OCI-LY7 (cell line): Measurements from ENCODE around the gene CTDSPL. TPM values are rescaled to one million over a fixed set of nuclear protein-coding genes. Genes with fewer than 3 reads are reported as not detected.

ENCODE experiments used
- BruUV-seq: library from RNA; stranded (reverse); fragments of 400-500 nt; replicated peaks from 2 replicates; lab custom pipeline; 2021; lab: Mats Ljungman, UMichigan
- CTCF ChIA-PET: fragments of 300-600 bp; sonication (Branson Sonifier 250); formaldehyde crosslinking; loops from one replicate; lab custom pipeline; 2022; ENCODE audit warnings: antibody characterized with exemption; ENCODE audit not compliant: unreplicated experiment; lab: Charles Lee
- POLR2A ChIA-PET: fragments of 300-600 bp; sonication (Branson Sonifier 250); formaldehyde crosslinking; loops from one replicate; lab custom pipeline; 2022; ENCODE audit warnings: antibody characterized with exemption; lab: Charles Lee
- DNase-seq: peaks from one replicate; pipeline ENCODE4 v3.0.0-alpha.2; 2015; ENCODE audit warnings: low spot score
- H2AFZ ChIP-seq: fragments of 200-600 bp; sonication (generic), shearing (Covaris generic); 2 replicates; pipeline ENCODE4 v1.6.1; 2014; ENCODE audit warnings: mild to moderate bottlenecking, antibody characterized with exemption, low read length, moderate library complexity
- H3K27ac ChIP-seq: fragments of 200-600 bp; sonication (generic); 2 replicates; pipeline ENCODE4 v1.5.1; 2014; ENCODE audit warnings: mixed run types, low read depth, mild to moderate bottlenecking, moderate library complexity, low read length, inconsistent platforms; ENCODE audit not compliant: poor library complexity, severe bottlenecking
- H3K36me3 ChIP-seq: fragments of 200-600 bp; sonication (generic); 2 replicates; pipeline ENCODE4 v1.6.1; 2014; ENCODE audit warnings: mild to moderate bottlenecking, antibody characterized with exemption, low read length, moderate library complexity, mixed read lengths; ENCODE audit not compliant: insufficient read depth
- H3K4me1 ChIP-seq: fragments of 200-600 bp; sonication (generic); 2 replicates; pipeline ENCODE4 v1.5.1; 2014; ENCODE audit warnings: mild to moderate bottlenecking, low read length; ENCODE audit not compliant: insufficient read depth, poor library complexity, severe bottlenecking
- H3K4me2 ChIP-seq: fragments of 200-600 bp; sonication (generic); 2 replicates; pipeline ENCODE4 v1.6.1; 2014; ENCODE audit warnings: mild to moderate bottlenecking, low read length
- H3K4me3 ChIP-seq: fragments of 200-600 bp; sonication (generic); 2 replicates; pipeline ENCODE4 v1.5.1; 2014; ENCODE audit warnings: mild to moderate bottlenecking, low read depth, low read length; ENCODE audit not compliant: poor library complexity, severe bottlenecking
- H3K79me2 ChIP-seq: fragments of 200-600 bp; sonication (generic); 2 replicates; pipeline ENCODE4 v1.6.1; 2016; ENCODE audit warnings: low read depth, mild to moderate bottlenecking, low read length, moderate library complexity, mixed read lengths; ENCODE audit not compliant: insufficient read depth
- H3K9me2 ChIP-seq: fragments of 200-600 bp; sonication (generic); 2 replicates; pipeline ENCODE4 v1.6.1; 2016; ENCODE audit warnings: mild to moderate bottlenecking, low read length, mixed read lengths; ENCODE audit not compliant: insufficient read depth
- H3K9me3 ChIP-seq: fragments of 200-600 bp; sonication (generic); 2 replicates; pipeline ENCODE4 v1.6.1; 2014; ENCODE audit warnings: mild to moderate bottlenecking, mixed run types, low read length, mixed read lengths
- H4K20me1 ChIP-seq: fragments of 200-600 bp; sonication (generic); 2 replicates; pipeline ENCODE4 v1.6.1; 2014; ENCODE audit warnings: mild to moderate bottlenecking, antibody characterized with exemption, low read length, moderate library complexity, mixed read lengths; ENCODE audit not compliant: insufficient read depth
- EZH2phosphoT487 ChIP-seq: fragments of 200-600 bp; sonication (generic); IDR thresholded peaks from 2 replicates; pipeline ENCODE4 v1.6.1; 2018; ENCODE audit warnings: low read depth, borderline replicate concordance, mild to moderate bottlenecking, mixed run types, antibody characterized with exemption, low read length, moderate library complexity, mixed read lengths
- intact Hi-C: fragments of 100-400 bp; cut with micrococcal nuclease; formaldehyde crosslinking; loops from one replicate; pipeline ENCODE4 v1.10.0; 2022; ENCODE audit not compliant: unreplicated experiment
- total RNA-seq, 2 experiments: library from RNA; depleted of rRNA in 1 of 2; stranded (reverse); fragments of >200 nt in 1 of 2; shearing (Covaris generic) in 1 of 2; gene quantifications; 2 replicates each; pipeline ENCODE4 v1.2.3, GENCODE V29; 2014 to 2022
- TF ChIP-seq, protein P1 (sequence below): fragments of 200-600 bp; sonication (generic); conservative IDR thresholded peaks from 2 replicates; pipeline ENCODE4 v1.5.1; 2014; ENCODE audit warnings: mild to moderate bottlenecking, antibody characterized with exemption, low read length, moderate library complexity, mixed read lengths

CTDSPL gene
- total RNA-seq, 2 experiments from 2014 or later = 0.38 TPM; not detected in 1

DNA sequence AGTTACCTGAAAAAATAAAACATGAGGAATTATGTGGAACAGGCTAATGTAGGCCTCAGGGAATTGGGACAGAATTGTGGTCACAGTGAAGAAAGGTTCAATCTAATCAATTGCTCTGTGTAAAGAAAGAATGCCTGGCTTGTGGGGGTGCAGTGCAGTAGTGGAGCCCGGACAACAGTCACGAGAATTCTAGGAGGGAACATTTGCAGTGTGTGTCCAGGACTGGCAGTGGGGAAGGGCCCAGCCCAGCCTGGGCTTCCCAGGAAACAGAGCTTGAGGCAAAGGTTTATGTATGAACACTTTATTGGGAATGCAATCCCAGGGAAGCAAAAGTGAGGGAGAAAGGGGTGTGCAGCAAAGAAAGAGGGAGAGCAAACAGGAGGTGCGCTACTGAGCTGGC lies 29.2 kb upstream of the CTDSPL start:
- Histone ChIP-seq H3K4me1 (no peaks in the 10 kb centered on the region), H3K79me2 (no peaks in the 10 kb centered on the region), H3K27ac (no peak overlapping the region), H3K4me2 (no peak overlapping the region), H2AFZ (no peak overlapping the region), H3K9me3 (no peaks in the 10 kb centered on the region), H3K36me3 (no peaks in the 10 kb centered on the region), H4K20me1 (no peaks in the 10 kb centered on the region), H3K4me3 (no peak overlapping the region), H3K9me2 (no peaks in the 10 kb centered on the region)
- no peak for DNase-seq
- TF ChIP-seq, protein P1, sequence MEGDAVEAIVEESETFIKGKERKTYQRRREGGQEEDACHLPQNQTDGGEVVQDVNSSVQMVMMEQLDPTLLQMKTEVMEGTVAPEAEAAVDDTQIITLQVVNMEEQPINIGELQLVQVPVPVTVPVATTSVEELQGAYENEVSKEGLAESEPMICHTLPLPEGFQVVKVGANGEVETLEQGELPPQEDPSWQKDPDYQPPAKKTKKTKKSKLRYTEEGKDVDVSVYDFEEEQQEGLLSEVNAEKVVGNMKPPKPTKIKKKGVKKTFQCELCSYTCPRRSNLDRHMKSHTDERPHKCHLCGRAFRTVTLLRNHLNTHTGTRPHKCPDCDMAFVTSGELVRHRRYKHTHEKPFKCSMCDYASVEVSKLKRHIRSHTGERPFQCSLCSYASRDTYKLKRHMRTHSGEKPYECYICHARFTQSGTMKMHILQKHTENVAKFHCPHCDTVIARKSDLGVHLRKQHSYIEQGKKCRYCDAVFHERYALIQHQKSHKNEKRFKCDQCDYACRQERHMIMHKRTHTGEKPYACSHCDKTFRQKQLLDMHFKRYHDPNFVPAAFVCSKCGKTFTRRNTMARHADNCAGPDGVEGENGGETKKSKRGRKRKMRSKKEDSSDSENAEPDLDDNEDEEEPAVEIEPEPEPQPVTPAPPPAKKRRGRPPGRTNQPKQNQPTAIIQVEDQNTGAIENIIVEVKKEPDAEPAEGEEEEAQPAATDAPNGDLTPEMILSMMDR = no peak
- ChIA-PET POLR2A (interaction anchor here (0.5 kb wide), 1 partner anchor 31 kb away, joined by 3 read pairs; no protein-coding TSS in a partner anchor), CTCF (no interaction called here)
- BruUV-seq = no TSS peak
- intact Hi-C loops = no loop called here

DNA sequence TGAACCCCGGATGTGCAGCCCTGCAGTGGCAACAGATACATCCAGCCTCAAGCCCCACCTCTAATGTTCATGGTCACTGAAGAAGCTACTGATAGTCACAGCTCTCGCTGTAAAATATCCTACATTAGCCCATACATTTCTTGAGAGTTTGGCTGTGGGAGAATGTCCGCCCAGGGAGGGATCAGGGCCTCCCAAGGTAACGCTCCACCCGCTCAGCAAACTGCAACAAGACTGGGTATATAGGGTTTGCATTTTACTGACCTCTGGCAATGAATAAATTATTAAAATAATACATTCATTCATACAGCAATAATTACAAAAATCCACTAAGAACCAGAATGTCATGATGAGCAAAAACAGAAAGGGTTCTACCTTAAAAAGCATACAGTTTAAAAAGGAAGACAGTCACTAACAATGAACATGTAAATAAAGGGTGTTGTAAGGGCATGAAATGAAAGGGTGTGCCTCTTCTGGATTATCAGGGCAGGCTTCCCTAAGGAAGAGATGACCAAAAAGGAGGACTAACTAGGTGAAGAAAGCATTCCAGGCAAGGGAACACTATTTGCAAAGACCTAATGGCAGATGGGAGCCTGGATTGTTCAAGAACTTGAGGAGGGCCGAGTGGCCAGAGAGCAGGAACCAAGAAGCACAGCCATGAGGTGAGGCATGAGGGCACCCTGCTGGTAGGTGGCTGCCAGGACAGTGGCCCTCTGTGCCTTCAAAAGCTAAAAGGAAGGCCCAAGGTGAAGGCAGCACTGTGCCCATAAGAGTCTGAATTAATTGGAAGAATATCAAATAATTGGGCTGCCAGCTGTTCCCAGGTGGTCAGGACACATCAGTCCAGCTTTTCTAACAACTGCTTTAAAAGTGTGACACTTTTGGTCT lies 28.1 kb upstream of the CTDSPL start:
- Histone ChIP-seq H3K4me1 (no peaks in the 10 kb centered on the region), H3K9me2 (no peaks in the 10 kb centered on the region), H3K36me3 (no peaks in the 10 kb centered on the region), H3K4me3 (no peak overlapping the region), H4K20me1 (no peaks in the 10 kb centered on the region), H3K27ac (no peak overlapping the region), H2AFZ (no peak overlapping the region), H3K4me2 (no peak overlapping the region), H3K9me3 (no peaks in the 10 kb centered on the region), H3K79me2 (no peaks in the 10 kb centered on the region)
- DNase-seq = no peak
- ChIA-PET POLR2A (no interaction called here), CTCF (no interaction called here)
- TF ChIP-seq, protein P1 = no peak
- TF ChIP-seq EZH2phosphoT487 = no peak
- intact Hi-C loops = no loop called here
- no TSS peak for BruUV-seq

DNA sequence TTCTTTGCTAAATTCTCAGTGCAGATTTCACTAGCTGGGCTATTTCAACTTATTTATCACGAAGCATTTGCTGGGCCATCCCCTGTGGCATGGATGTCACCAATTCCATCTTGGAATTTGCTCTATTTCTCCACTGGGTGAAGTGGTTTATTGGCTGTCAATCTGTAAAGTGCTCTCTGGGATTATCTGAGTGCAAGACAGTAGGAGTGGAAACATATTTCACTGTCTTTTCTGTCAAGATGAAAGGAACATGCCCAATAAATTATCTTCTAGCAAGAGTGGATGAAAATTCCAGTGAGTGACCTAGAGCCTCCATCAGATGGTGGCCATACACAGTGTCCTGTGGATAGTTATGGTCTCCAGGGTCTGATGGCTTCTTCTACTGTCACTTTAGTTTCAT lies 25.1 kb upstream of the CTDSPL start:
- Histone ChIP-seq H3K9me2 (no peaks in the 10 kb centered on the region), H3K27ac (no peak overlapping the region), H3K4me3 (no peak overlapping the region), H2AFZ (no peak overlapping the region), H4K20me1 (no peaks in the 10 kb centered on the region), H3K79me2 (no peaks in the 10 kb centered on the region), H3K4me1 (no peaks in the 10 kb centered on the region), H3K4me2 (no peak overlapping the region), H3K36me3 (no peaks in the 10 kb centered on the region), H3K9me3 (no peaks in the 10 kb centered on the region)
- ChIA-PET POLR2A (no interaction called here), CTCF (no interaction called here)
- BruUV-seq = no TSS peak
- no peak for TF ChIP-seq EZH2phosphoT487
- TF ChIP-seq, protein P1 = no peak
- no peak for DNase-seq
- intact Hi-C loops = no loop called here
